ENCODE data around the gene COA1. TPM values are rescaled to one million over a fixed set of nuclear protein-coding genes. Genes with fewer than 3 reads are reported as not detected.
A peak's percentile ranks its signal among the peaks of the same experiment; 100 is the strongest.

COA1 gene
- polyA plus RNA-seq, 3 donors, result 25.6 to 57.8 (median 56.2) TPM

DNA sequence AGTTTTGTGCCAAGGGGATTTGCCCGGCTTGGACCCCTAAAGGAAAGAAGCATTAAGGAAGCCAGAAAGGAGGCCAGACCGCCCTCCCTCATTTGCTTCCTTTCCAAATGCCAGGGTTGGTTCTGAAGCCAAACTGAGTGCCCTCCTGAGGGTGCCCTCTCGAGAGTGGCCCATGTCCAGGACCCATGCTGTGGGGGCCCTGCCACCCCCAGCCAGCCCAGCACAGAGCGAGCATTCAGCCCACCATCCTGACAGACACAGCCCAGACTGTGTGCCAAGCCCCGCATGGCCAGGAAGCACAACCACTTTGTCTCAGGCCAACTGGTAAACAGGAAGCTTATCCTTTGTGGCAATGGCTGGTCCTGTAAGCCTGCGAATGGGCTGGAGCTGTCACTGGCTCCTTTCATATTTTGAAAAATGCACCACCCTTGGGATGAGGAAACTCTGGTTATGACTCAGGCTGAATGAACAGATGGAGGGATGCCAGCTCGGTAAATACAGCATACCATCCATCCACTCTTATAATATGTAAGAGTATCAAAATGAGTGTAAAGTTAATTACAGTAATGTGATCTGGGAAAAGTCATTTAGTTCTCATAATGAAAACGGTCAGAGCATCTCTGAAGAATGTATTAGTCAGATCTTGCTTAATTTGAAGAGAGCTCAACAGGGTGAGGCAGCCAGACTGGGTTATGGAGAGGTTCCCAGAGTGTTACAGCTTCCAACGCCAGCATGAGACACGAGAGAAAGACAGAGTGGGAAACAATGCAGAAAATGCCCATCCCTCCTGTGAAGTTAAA, 81.5 kb downstream of the COA1 start:
- Histone ChIP-seq H3K27ac (ENCODE audit: low read depth in 1 of 2, low read length in 2 of 2) (peak overlapping the region; percentile 27 to 63), H3K4me3 (replicated peaks in 1 of 3; ENCODE audit: low read depth in 2 of 3, low read length in 3 of 3) (peak overlapping the region in 1 of 3 experiments; percentile 23)
- peaks cover 54% of the 10 kb centered on the region for H3K4me1 Mint-ChIP-seq

DNA sequence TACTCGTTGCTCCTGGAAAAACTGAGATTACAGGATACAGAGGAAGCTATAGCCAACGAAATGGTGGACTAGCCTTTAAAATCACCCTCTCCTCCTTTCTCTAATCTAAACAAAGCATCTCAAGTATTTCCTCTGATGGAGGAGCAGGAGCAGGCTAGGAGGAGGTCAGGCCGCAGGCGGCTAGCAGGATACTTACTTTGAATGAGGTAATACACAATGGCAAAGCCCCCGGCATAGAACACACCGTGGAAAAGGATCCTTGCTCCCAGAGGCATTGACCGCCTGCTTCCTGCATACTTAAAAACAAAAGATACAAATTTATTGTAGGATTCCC, 82.0 kb downstream of the COA1 start:
- H3K4me2 ChIP-seq (replicated peaks; ENCODE audit: extremely low read depth, low read length, poor library complexity, severe bottlenecking), result peak overlapping the region; percentile 23
- no peak overlapping the region for H3K4me3 Mint-ChIP-seq

More for the DNA sequence above, 81.5 kb downstream of the COA1 start:
- Histone ChIP-seq H3K27me3 (ENCODE audit: control insufficient read depth in 2 of 2, insufficient read depth in 2 of 2, low read length in 2 of 2) (no peaks in the 10 kb centered on the region), H3K36me3 (replicated peaks in 1 of 2; ENCODE audit: control insufficient read depth in 1 of 2, insufficient read depth in 2 of 2, low read length in 2 of 2) (peaks cover 33 to 43% of the 10 kb centered on the region in 2 donors), H3K9me3 (replicated peaks in 1 of 2; ENCODE audit: control insufficient read depth in 1 of 2, insufficient read depth in 1 of 2, low read length in 2 of 2) (no peaks in the 10 kb centered on the region), H3K79me2 (ENCODE audit: insufficient read depth, low read length) (peaks cover 3% of the 10 kb centered on the region), H2AFZ (ENCODE audit: insufficient read depth, low read depth, low read length, poor library complexity, severe bottlenecking) (no peak overlapping the region), H3K4me2 (replicated peaks; ENCODE audit: extremely low read depth, low read length, poor library complexity, severe bottlenecking) (peak overlapping the region; percentile 23), H3K4me1 (ENCODE audit: control insufficient read depth in 1 of 2, insufficient read depth in 2 of 2, low read length in 2 of 2) (peaks cover 43 to 47% of the 10 kb centered on the region in 2 donors), H4K20me1 (ENCODE audit: insufficient read depth, low read length) (peaks cover 30% of the 10 kb centered on the region), H3K9ac (ENCODE audit: insufficient read depth, low read length, poor library complexity, severe bottlenecking) (no peak overlapping the region)
- TF ChIP-seq, protein P1, sequence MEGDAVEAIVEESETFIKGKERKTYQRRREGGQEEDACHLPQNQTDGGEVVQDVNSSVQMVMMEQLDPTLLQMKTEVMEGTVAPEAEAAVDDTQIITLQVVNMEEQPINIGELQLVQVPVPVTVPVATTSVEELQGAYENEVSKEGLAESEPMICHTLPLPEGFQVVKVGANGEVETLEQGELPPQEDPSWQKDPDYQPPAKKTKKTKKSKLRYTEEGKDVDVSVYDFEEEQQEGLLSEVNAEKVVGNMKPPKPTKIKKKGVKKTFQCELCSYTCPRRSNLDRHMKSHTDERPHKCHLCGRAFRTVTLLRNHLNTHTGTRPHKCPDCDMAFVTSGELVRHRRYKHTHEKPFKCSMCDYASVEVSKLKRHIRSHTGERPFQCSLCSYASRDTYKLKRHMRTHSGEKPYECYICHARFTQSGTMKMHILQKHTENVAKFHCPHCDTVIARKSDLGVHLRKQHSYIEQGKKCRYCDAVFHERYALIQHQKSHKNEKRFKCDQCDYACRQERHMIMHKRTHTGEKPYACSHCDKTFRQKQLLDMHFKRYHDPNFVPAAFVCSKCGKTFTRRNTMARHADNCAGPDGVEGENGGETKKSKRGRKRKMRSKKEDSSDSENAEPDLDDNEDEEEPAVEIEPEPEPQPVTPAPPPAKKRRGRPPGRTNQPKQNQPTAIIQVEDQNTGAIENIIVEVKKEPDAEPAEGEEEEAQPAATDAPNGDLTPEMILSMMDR (IDR thresholded peaks at IDR 0.05), result no peak
- WGBS (ENCODE audit: insufficient coverage), result 15% methylated on average over 7 of the region's 10 CpGs
- Mint-ChIP-seq H3K36me3 (peaks cover 51 to 60% of the 10 kb centered on the region in 2 donors), H3K27me3 (ENCODE audit: low read depth in 3 of 3) (peaks cover 0 to 3% (median 0%) of the 10 kb centered on the region in 3 donors), H3K27ac (peak overlapping the region; percentile 51 to 86 (median 83)), H3K4me3 (peak overlapping the region; percentile 13 to 54), H3K9me3 (no peaks in the 10 kb centered on the region)
- peak; percentile 49 to 54 (median 49) for DNase-seq
- intact Hi-C loops (cut with micrococcal nuclease), result no loop called here

More for the DNA sequence above, 82.0 kb downstream of the COA1 start:
- Histone ChIP-seq H3K27ac (ENCODE audit: low read depth in 1 of 2, low read length in 2 of 2) (peak overlapping the region in 1 of 2 donors; percentile 63), H3K27me3 (ENCODE audit: control insufficient read depth in 2 of 2, insufficient read depth in 2 of 2, low read length in 2 of 2) (no peaks in the 10 kb centered on the region), H3K36me3 (replicated peaks in 1 of 2; ENCODE audit: control insufficient read depth in 1 of 2, insufficient read depth in 2 of 2, low read length in 2 of 2) (peaks cover 35 to 49% of the 10 kb centered on the region in 2 donors), H3K9ac (ENCODE audit: insufficient read depth, low read length, poor library complexity, severe bottlenecking) (no peak overlapping the region), H3K4me3 (replicated peaks in 1 of 3; ENCODE audit: low read depth in 2 of 3, low read length in 3 of 3) (peak overlapping the region in 1 of 3 experiments; percentile 23), H2AFZ (ENCODE audit: insufficient read depth, low read depth, low read length, poor library complexity, severe bottlenecking) (no peak overlapping the region), H3K79me2 (ENCODE audit: insufficient read depth, low read length) (peaks cover under 1% of the 10 kb centered on the region), H4K20me1 (ENCODE audit: insufficient read depth, low read length) (peaks cover 28% of the 10 kb centered on the region), H3K9me3 (replicated peaks in 1 of 2; ENCODE audit: control insufficient read depth in 1 of 2, insufficient read depth in 1 of 2, low read length in 2 of 2) (no peaks in the 10 kb centered on the region), H3K4me1 (ENCODE audit: control insufficient read depth in 1 of 2, insufficient read depth in 2 of 2, low read length in 2 of 2) (peaks cover 43 to 47% of the 10 kb centered on the region in 2 donors)
- Mint-ChIP-seq H3K4me1 (peaks cover 52% of the 10 kb centered on the region), H3K9me3 (no peaks in the 10 kb centered on the region), H3K27me3 (ENCODE audit: low read depth in 3 of 3) (peaks cover 0 to 3% (median 0%) of the 10 kb centered on the region in 3 donors), H3K27ac (peak overlapping the region in 5 of 7 donors; percentile 47 to 86 (median 81)), H3K36me3 (peaks cover 54 to 65% of the 10 kb centered on the region in 2 donors)
- intact Hi-C loops (cut with micrococcal nuclease), result no loop called here
- TF ChIP-seq, protein P1 (IDR thresholded peaks at IDR 0.05), result no peak
- WGBS (ENCODE audit: insufficient coverage), result 73% methylated on average over 1 of the region's 7 CpGs
- no peak for DNase-seq
